GM21717 (cell line): ENCODE results near the gene MRPL14.
A peak's percentile ranks its signal among the peaks of the same experiment; 100 is the strongest.

Experiments used
- ATAC-seq: cut with Tn5 transposase; IDR thresholded peaks from one replicate; pipeline ENCODE4 v1.9.1; 2021; ENCODE audit warnings: mild to moderate bottlenecking, moderate library complexity; ENCODE audit not compliant: unreplicated experiment

The MRPL14 gene

GRCh38 chr6:44081753-44082152 is 45.5 kb downstream of the MRPL14 start:
- ATAC-seq, result no peak

- ATAC-seq, result no peak
These were observed 46.4 kb downstream of the MRPL14 start for GRCh38 chr6:44080561-44081521.

GRCh38 chr6:44079672-44080071 is 47.6 kb downstream of the MRPL14 start:
- ATAC-seq, result no peak

GRCh38 chr6:44078827-44079671 is 48.2 kb downstream of the MRPL14 start:
- ATAC-seq, result no peak

GRCh38 chr6:44078219-44078826 is 48.9 kb downstream of the MRPL14 start:
- no peak for ATAC-seq

GRCh38 chr6:44077214-44077946 is 49.9 kb downstream of the MRPL14 start:
- ATAC-seq, result no peak

GRCh38 chr6:44076356-44077213 is 50.7 kb downstream of the MRPL14 start:
- no peak for ATAC-seq

- no peak for ATAC-seq
These were observed 51.5 kb downstream of the MRPL14 start for GRCh38 chr6:44075647-44076355.

GRCh38 chr6:44074813-44075646 is 52.2 kb downstream of the MRPL14 start:
- ATAC-seq, result no peak

- ATAC-seq, result peak; percentile 35
These were observed 52.8 kb downstream of the MRPL14 start for GRCh38 chr6:44074439-44074812.

GRCh38 chr6:44073612-44074438 is 53.4 kb downstream of the MRPL14 start:
- peak; percentile 2 for ATAC-seq

- peak; percentile 42 for ATAC-seq
These were observed 54.2 kb downstream of the MRPL14 start for GRCh38 chr6:44072959-44073611.

GRCh38 chr6:44072452-44072958 is 54.7 kb downstream of the MRPL14 start:
- no peak for ATAC-seq

GRCh38 chr6:44071670-44072451 is 55.4 kb downstream of the MRPL14 start:
- ATAC-seq, result no peak

- ATAC-seq, result no peak
These were observed 58.5 kb downstream of the MRPL14 start for GRCh38 chr6:44068607-44069296.
